Measurements from ENCODE around the gene ANKRD17. TPM values are rescaled to one million over a fixed set of nuclear protein-coding genes. Genes with fewer than 3 reads are reported as not detected.
"Not testable (repeated sequence)": the region's sequence is repeated elsewhere in the genome, so short reads cannot be mapped to it uniquely, and the experiment has no call there.

ANKRD17 gene
- total RNA-seq, 1 donor from 2014 or later = 55.5 TPM

GRCh38 chr4:73212982-73213730 is 45.4 kb downstream of the ANKRD17 start:
- H3K4me3 ChIP-seq = no peak overlapping the region
- H3K27me3 ChIP-seq = no peaks in the 10 kb centered on the region
- no peaks in the 10 kb centered on the region for H3K9me3 ChIP-seq
- TF ChIP-seq POLR2A (IDR thresholded peaks at IDR 0.05) (no peak), CTCF (IDR thresholded peaks at IDR 0.05) (no peak), POLR2AphosphoS5 (IDR thresholded peaks at IDR 0.05; ENCODE audit: insufficient read depth in 1 of 2, low read depth in 1 of 2) (no peak)
- DNase-seq (ENCODE audit: extremely low spot score in 2 of 2) = no peak
- no peak overlapping the region for H3K27ac ChIP-seq
- intact Hi-C loops (cut with DNase I) = no loop called here
- no peaks in the 10 kb centered on the region for H3K36me3 ChIP-seq
- peaks cover 31% of the 10 kb centered on the region for H3K4me1 ChIP-seq

GRCh38 chr4:73211968-73212367 is 46.6 kb downstream of the ANKRD17 start:
- no peak for TF ChIP-seq POLR2A (IDR thresholded peaks at IDR 0.05)
- TF ChIP-seq POLR2AphosphoS5 (IDR thresholded peaks at IDR 0.05; ENCODE audit: insufficient read depth in 1 of 2, low read depth in 1 of 2) = no peak
- TF ChIP-seq CTCF (IDR thresholded peaks at IDR 0.05) = no peak

GRCh38 chr4:73208376-73208775 is 50.2 kb downstream of the ANKRD17 start:
- H3K4me3 ChIP-seq = no peak overlapping the region
- no peaks in the 10 kb centered on the region for H3K36me3 ChIP-seq
- no peak overlapping the region for H3K27ac ChIP-seq
- no peak for DNase-seq (ENCODE audit: extremely low spot score in 2 of 2)
- no peak for TF ChIP-seq POLR2A (IDR thresholded peaks at IDR 0.05)
- no peak for TF ChIP-seq CTCF (IDR thresholded peaks at IDR 0.05)
- TF ChIP-seq POLR2AphosphoS5 (IDR thresholded peaks at IDR 0.05; ENCODE audit: insufficient read depth in 1 of 2, low read depth in 1 of 2) = no peak
- H3K27me3 ChIP-seq = no peaks in the 10 kb centered on the region
- no peaks in the 10 kb centered on the region for H3K9me3 ChIP-seq
- H3K4me1 ChIP-seq = peaks cover 19% of the 10 kb centered on the region
- intact Hi-C loops (cut with DNase I) = no loop called here

More at GRCh38 chr4:73211968-73212367, 46.6 kb downstream of the ANKRD17 start:
- Histone ChIP-seq H3K36me3 (no peaks in the 10 kb centered on the region), H3K9me3 (no peaks in the 10 kb centered on the region), H3K4me3 (no peak overlapping the region), H3K4me1 (peaks cover 27% of the 10 kb centered on the region), H3K27me3 (no peaks in the 10 kb centered on the region), H3K27ac (no peak overlapping the region)
- no peak for DNase-seq (ENCODE audit: extremely low spot score in 2 of 2)
- intact Hi-C loops (cut with DNase I) = no loop called here

GRCh38 chr4:73206236-73206635 is 52.4 kb downstream of the ANKRD17 start:
- no peaks in the 10 kb centered on the region for H3K9me3 ChIP-seq
- no peak overlapping the region for H3K4me3 ChIP-seq
- H3K36me3 ChIP-seq = no peaks in the 10 kb centered on the region
- intact Hi-C loops (cut with DNase I) = no loop called here
- TF ChIP-seq POLR2AphosphoS5 (IDR thresholded peaks at IDR 0.05; ENCODE audit: insufficient read depth in 1 of 2, low read depth in 1 of 2) = no peak
- TF ChIP-seq POLR2A (IDR thresholded peaks at IDR 0.05) = no peak
- no peak for TF ChIP-seq CTCF (IDR thresholded peaks at IDR 0.05)
- no peaks in the 10 kb centered on the region for H3K27me3 ChIP-seq
- peaks cover 15% of the 10 kb centered on the region for H3K4me1 ChIP-seq
- no peak overlapping the region for H3K27ac ChIP-seq
- no peak for DNase-seq (ENCODE audit: extremely low spot score in 2 of 2)

GRCh38 chr4:73205482-73205881 is 53.1 kb downstream of the ANKRD17 start:
- intact Hi-C loops (cut with DNase I) = no loop called here
- DNase-seq (ENCODE audit: extremely low spot score in 2 of 2) = no peak
- TF ChIP-seq CTCF (IDR thresholded peaks at IDR 0.05) (no peak), POLR2A (IDR thresholded peaks at IDR 0.05) (no peak), POLR2AphosphoS5 (IDR thresholded peaks at IDR 0.05; ENCODE audit: insufficient read depth in 1 of 2, low read depth in 1 of 2) (no peak)
- peaks cover 12% of the 10 kb centered on the region for H3K4me1 ChIP-seq
- no peaks in the 10 kb centered on the region for H3K36me3 ChIP-seq
- H3K27ac ChIP-seq = no peak overlapping the region
- H3K27me3 ChIP-seq = no peaks in the 10 kb centered on the region
- H3K9me3 ChIP-seq = no peaks in the 10 kb centered on the region
- no peak overlapping the region for H3K4me3 ChIP-seq

- H3K27me3 ChIP-seq; H3K27ac ChIP-seq; H3K9me3 ChIP-seq; intact Hi-C loops (cut with DNase I); DNase-seq (ENCODE audit: extremely low spot score in 2 of 2); H3K4me1 ChIP-seq; H3K4me3 ChIP-seq; H3K36me3 ChIP-seq: not testable (repeated sequence)
Observed at GRCh38 chr4:73203976-73204375, 54.6 kb downstream of the ANKRD17 start.

Data from vagina (tissue), 2 donors.